Fibroblast of peridontal ligament (primary cell): ENCODE measurements around the gene TSPAN7.
A peak's percentile ranks its signal among the peaks of the same experiment; 100 is the strongest.

Experiments used
- DNase-seq: peaks from one replicate; pipeline ENCODE4 v3.0.0-alpha.2; 2010; ENCODE audit errors: extremely low read depth

The TSPAN7 gene

GRCh38 chrX:38679695-38680094 lies 118.4 kb downstream of the TSPAN7 start:
- DNase-seq, result no peak

DNA sequence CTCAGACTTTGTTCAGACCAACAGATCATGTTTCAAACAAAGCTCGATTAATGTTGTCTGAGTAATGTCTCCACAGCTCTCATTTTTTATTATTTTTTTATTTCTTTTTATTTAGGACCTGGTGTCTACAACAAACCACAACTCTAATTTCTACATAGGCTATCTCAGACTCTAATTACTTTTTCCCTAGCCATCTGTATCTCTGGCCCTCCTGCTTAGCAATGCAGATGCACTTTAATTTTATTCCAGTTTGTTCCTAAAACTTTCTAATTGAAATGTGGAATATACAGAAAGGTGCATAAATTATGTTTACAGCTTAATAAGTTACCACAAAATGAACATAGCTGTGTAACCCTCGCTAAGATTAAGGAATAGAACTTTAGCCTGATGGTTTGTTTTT lies 120.8 kb downstream of the TSPAN7 start:
- DNase-seq, result no peak

DNA sequence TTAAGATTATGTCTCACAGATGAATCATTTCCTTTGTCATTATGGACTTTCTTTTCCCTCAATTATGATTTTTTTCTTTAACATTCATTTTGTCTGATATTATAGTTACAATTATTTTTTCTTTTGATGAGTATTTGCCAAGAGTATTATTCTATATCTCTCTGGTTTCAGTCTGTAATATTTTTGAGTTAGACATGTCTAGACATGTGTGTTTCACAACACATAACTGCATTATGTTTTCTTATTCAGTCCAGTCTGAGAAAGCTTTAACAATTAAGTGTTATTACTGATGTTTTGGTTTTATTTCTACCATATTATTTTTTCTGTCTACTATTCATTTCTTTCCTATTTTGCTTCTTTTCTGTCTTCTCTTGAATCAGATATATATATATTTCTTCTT lies 131.6 kb downstream of the TSPAN7 start:
- no peak for DNase-seq

- DNase-seq, result no peak
Observed at GRCh38 chrX:38694394-38694793, 133.1 kb downstream of the TSPAN7 start.

DNA sequence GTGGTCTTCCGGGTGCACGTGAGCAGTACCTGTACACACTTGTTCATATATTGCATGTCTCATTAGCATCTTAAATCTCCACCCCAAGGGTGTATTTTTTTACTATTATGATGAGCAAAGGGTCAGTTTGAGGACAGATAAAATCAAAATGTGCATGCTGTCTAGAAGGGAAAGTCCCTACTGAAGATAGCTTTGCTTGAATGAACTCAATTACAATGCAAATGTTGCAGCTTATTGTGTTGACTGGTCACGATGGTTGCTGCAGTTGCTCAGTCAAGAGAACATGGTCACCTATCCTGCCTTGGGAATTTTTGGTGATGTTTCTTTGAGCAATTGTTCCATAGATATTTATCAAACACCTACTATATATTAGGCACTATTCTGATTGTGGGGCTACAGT lies 136.1 kb downstream of the TSPAN7 start:
- DNase-seq, result no peak

DNA sequence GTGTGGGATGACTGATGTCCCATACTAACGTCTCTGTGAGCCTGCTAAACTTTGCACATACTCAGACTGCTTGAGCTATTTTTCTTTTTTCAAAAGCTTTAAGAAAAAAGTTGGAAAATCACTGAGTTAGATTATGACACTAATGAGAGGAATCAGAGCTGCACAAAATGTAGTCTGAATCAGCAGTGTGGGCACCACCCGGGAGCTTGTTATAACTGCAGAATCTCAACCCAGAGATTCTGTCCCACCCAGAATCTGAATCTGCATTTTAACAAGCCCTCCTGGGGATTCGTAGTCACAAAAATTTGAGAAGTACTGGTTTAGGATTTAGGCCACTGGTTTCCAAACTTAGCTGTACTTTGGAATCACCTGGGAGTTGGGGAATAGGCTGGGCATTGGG lies 137.8 kb downstream of the TSPAN7 start:
- no peak for DNase-seq

- DNase-seq, result peak; percentile 21
Observed at GRCh38 chrX:38699696-38700095, 138.4 kb downstream of the TSPAN7 start.

DNA sequence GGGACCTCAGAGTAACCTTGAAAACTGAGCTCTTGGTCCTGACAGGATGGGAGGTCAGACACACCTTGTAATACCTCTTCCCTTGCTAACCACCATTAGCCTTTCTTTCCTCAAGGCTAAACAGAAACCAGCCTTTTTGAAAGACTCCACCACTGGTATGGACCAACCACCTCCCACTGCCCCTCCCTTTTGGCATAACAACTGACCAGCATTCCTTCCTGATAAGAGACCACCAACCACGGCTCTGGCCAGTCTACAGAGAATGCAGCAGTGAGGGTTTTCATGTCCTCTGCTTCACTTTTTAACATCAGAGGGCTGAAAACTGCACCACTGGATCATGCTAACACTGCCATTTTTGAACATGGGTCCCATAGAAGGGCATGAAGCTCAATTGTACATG lies 139.7 kb downstream of the TSPAN7 start:
- DNase-seq, result no peak

DNA sequence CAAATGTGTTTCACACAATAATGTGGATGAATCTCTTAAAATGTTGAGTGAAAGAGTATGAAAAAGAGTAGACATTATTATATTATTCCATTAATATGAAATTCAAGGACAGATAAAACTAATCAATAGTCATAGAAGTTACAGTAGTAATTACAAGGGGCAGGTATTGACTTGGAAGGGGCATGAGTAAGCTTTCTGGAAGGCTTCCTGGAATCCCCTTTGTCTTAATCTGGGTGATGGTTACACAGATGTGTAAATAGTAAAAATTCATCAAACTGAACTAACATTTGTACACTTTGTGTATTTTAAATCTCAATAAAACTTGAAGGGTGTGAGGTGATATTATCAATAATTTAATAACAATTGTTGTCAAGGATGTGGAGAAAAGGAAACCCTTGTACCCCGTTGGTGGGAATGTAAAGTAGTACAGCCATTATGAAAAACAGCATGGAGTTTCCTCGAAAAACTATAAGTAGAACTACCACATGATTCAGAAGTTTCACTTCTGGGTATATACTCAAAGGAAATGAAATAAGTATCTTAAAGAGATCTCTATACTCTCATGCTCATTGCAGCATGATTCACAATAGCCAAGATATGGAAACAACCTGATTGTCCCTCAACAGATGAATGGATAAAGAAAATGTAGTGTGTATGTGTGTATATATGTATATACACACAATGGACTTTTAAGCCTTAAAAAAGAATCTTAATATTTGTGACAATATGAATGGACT lies 143.0 kb downstream of the TSPAN7 start:
- DNase-seq, result no peak

DNA sequence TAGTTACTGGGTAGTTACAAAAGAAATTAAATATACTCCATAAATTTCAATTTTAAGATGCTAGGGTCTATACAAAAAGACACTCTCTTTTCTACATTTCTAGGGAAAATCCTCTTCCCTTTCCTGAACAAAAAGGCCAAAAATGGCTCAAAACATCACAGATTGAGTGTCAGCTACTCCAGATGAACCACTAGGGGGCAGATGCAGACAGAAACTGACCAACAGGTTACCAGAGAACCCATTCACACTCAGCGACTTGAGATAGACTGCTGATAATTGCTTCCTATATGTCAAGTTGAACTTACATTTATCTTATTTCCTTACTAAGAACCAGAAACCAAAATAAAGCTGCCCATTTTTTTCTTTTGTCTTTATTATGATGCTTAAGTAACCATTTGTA lies 156.5 kb downstream of the TSPAN7 start:
- DNase-seq, result peak; percentile 14

GRCh38 chrX:38718311-38718710 lies 157.0 kb downstream of the TSPAN7 start:
- DNase-seq, result no peak

GRCh38 chrX:38726612-38727011 lies 165.3 kb downstream of the TSPAN7 start:
- peak; percentile 7 for DNase-seq

GRCh38 chrX:38727668-38728067 lies 166.3 kb downstream of the TSPAN7 start:
- DNase-seq, result no peak

GRCh38 chrX:38732866-38733265 lies 171.5 kb downstream of the TSPAN7 start:
- DNase-seq, result no peak
